Activated gamma-delta T cell (primary cell): Measurements from ENCODE around the gene SH3BGRL2.

Experiments
- DNase-seq: peaks from one replicate; lab custom pipeline; 2025; lab: John Stamatoyannopoulos, UW
- total RNA-seq, 2 donors: gene quantifications; one replicate each; lab custom pipeline; 2026; lab: John Stamatoyannopoulos, UW

SH3BGRL2 gene
- 3.6 to 23.7 reads per million in 2 donors for total RNA-seq

- peak; percentile 6 for DNase-seq
Measured at GRCh38 chr6:79630883-79631692, at the start of gene SH3BGRL2. Gene SH3BGRL2, plus strand, starts transcription at chr6:79631329. Its CDS starts 133 bp downstream, at chr6:79631462.

- DNase-seq = no peak
Measured at GRCh38 chr6:79584332-79584731, 46.8 kb upstream of the SH3BGRL2 start.

- DNase-seq = no peak
Measured at GRCh38 chr6:79586548-79586947, 44.6 kb upstream of the SH3BGRL2 start.

- DNase-seq = no peak
Measured at GRCh38 chr6:79589701-79590100, 41.4 kb upstream of the SH3BGRL2 start.

- no peak for DNase-seq
Measured at GRCh38 chr6:79597155-79597554, 34.0 kb upstream of the SH3BGRL2 start.

GRCh38 chr6:79598012-79598411, 33.1 kb upstream of the SH3BGRL2 start:
- no peak for DNase-seq

- no peak for DNase-seq
Measured at GRCh38 chr6:79599725-79600259, 31.3 kb upstream of the SH3BGRL2 start.

GRCh38 chr6:79600313-79600712, 30.8 kb upstream of the SH3BGRL2 start:
- DNase-seq = no peak

GRCh38 chr6:79600812-79601609, 30.1 kb upstream of the SH3BGRL2 start:
- no peak for DNase-seq

GRCh38 chr6:79602859-79603258, 28.3 kb upstream of the SH3BGRL2 start:
- no peak for DNase-seq

- DNase-seq = no peak
Measured at GRCh38 chr6:79604583-79605037, 26.5 kb upstream of the SH3BGRL2 start.

GRCh38 chr6:79605061-79605460, 26.1 kb upstream of the SH3BGRL2 start:
- DNase-seq = no peak

- DNase-seq = no peak
Measured at GRCh38 chr6:79605968-79606764, 25.0 kb upstream of the SH3BGRL2 start.

- no peak for DNase-seq
Measured at GRCh38 chr6:79607000-79607399, 24.1 kb upstream of the SH3BGRL2 start.

GRCh38 chr6:79608334-79609224, 22.6 kb upstream of the SH3BGRL2 start:
- DNase-seq = no peak

- no peak for DNase-seq
Measured at GRCh38 chr6:79609225-79609595, 21.9 kb upstream of the SH3BGRL2 start.

GRCh38 chr6:79610306-79611009, 20.7 kb upstream of the SH3BGRL2 start:
- no peak for DNase-seq

- DNase-seq = no peak
Measured at GRCh38 chr6:79612457-79612856, 18.7 kb upstream of the SH3BGRL2 start.

GRCh38 chr6:79612918-79613317, 18.2 kb upstream of the SH3BGRL2 start:
- DNase-seq = no peak

GRCh38 chr6:79613912-79614311, 17.2 kb upstream of the SH3BGRL2 start:
- DNase-seq = no peak
